GM12878 (cell line): ENCODE measurements around the gene TBPL2. TPM values are rescaled to one million over a fixed set of nuclear protein-coding genes. Genes with fewer than 3 reads are reported as not detected.

Experiments
- ATAC-seq: fragments of 200-7000 bp; cut with Tn5 transposase; 3 replicates; pipeline ENCODE4 v1.9.1; 2020; ENCODE audit warnings: mild to moderate bottlenecking, moderate library complexity
- BruUV-seq: library from RNA; stranded (reverse); fragments of 400-500 nt; replicated peaks from 2 replicates; lab custom pipeline; 2021; lab: Mats Ljungman, UMichigan
- CTCF ChIA-PET: fragments of 300-600 bp; sonication (Branson Sonifier 250); formaldehyde crosslinking; extraction: SDS; loops from one replicate; lab custom pipeline; 2021; ENCODE audit warnings: inconsistent platforms; lab: Yijun Ruan, JAX
- POLR2A ChIA-PET: fragments of 350-600 bp; formaldehyde crosslinking; extraction: SDS; loops from one replicate; lab custom pipeline; 2021; ENCODE audit warnings: inconsistent platforms; lab: Charles Lee
- RAD21 ChIA-PET: fragments of 300-600 bp; sonication (Branson Sonifier 250); formaldehyde crosslinking; loops from one replicate; lab custom pipeline; 2023; ENCODE audit warnings: antibody characterized with exemption; ENCODE audit not compliant: unreplicated experiment; lab: Charles Lee
- SMC1A ChIA-PET: fragments of 300-600 bp; sonication (Branson Sonifier 250); formaldehyde crosslinking; loops from one replicate; lab custom pipeline; 2023; ENCODE audit not compliant: unreplicated experiment, uncharacterized antibody; lab: Charles Lee
- DNase-seq: peaks from one replicate; pipeline ENCODE4 v3.0.0-alpha.2; 2011; ENCODE audit warnings: low read depth, low spot score
- FAIRE-seq: peaks from 3 replicates; lab custom pipeline; 2011; peaks lifted over from hg19 to GRCh38; lab: Jason Lieb, UNC
- H2AFZ ChIP-seq: 2 replicates; pipeline ENCODE4 v1.6.0; 2011; ENCODE audit warnings: low read depth, low read length, control low read depth; ENCODE audit not compliant: control insufficient read depth
- H3K27ac ChIP-seq: 2 replicates; pipeline ENCODE4 v1.5.1; 2011; ENCODE audit warnings: control low read depth; ENCODE audit not compliant: control insufficient read depth, insufficient read depth
- H3K27me3 ChIP-seq, 2 experiments: replicated peaks in 1 of 2; 2 replicates each; pipeline versions ENCODE4 v1.6.0 to v1.6.1; 2011; ENCODE audit warnings: low read length in 1 of 2; ENCODE audit not compliant: control insufficient read depth in 2 of 2, insufficient read depth in 2 of 2
- H3K36me3 ChIP-seq, 2 experiments: 2 replicates each; pipeline ENCODE4 v1.5.1; 2011; ENCODE audit warnings: low read length in 1 of 2; ENCODE audit not compliant: control insufficient read depth in 2 of 2, insufficient read depth in 2 of 2
- H3K4me1 ChIP-seq: 2 replicates; pipeline ENCODE4 v1.6.1; 2011; ENCODE audit warnings: mild to moderate bottlenecking, low read length, moderate library complexity, mixed read lengths; ENCODE audit not compliant: control insufficient read depth, insufficient read depth
- H3K4me2 ChIP-seq: 2 replicates; pipeline ENCODE4 v1.6.0; 2011; ENCODE audit warnings: control low read depth; ENCODE audit not compliant: control insufficient read depth, insufficient read depth
- H3K4me3 ChIP-seq: fragments of 200-600 bp; sonication (generic); 2 replicates; pipeline ENCODE4 v1.5.1; 2016
- H3K79me2 ChIP-seq: 2 replicates; pipeline ENCODE4 v1.6.0; 2011; ENCODE audit warnings: low read length; ENCODE audit not compliant: control insufficient read depth, insufficient read depth
- H3K9ac ChIP-seq: 2 replicates; pipeline ENCODE4 v1.8.0; 2011; ENCODE audit warnings: low read length, control low read depth, mixed read lengths; ENCODE audit not compliant: control insufficient read depth, insufficient read depth
- H3K9me3 ChIP-seq: replicated peaks from 3 replicates; pipeline ENCODE4 v1.5.1; 2011; ENCODE audit warnings: mild to moderate bottlenecking, low read length; ENCODE audit not compliant: control insufficient read depth, insufficient read depth
- H4K20me1 ChIP-seq: 2 replicates; pipeline ENCODE4 v1.6.0; 2011; ENCODE audit not compliant: control insufficient read depth, insufficient read depth
- BHLHE40 ChIP-seq, 2 experiments: fragments of 450-650 bp in 1 of 2; IDR thresholded peaks; 2 replicates each; pipeline ENCODE4 v1.6.1; 2011 to 2017; ENCODE audit warnings: low read depth in 2 of 2, borderline replicate concordance in 1 of 2, improper control_type of control experiment in 1 of 2, low read length in 1 of 2, mild to moderate bottlenecking in 1 of 2
- BMI1 ChIP-seq: fragments of 450-650 bp; IDR thresholded peaks from 2 replicates; pipeline ENCODE4 v1.6.1; 2016; ENCODE audit warnings: mild to moderate bottlenecking, moderate library complexity, borderline replicate concordance
- HDGF ChIP-seq: fragments of 450-650 bp; IDR thresholded peaks from 2 replicates; pipeline ENCODE4 v1.6.1; 2016; ENCODE audit warnings: antibody characterized with exemption
- MEF2B ChIP-seq: fragments of 450-650 bp; IDR thresholded peaks from 2 replicates; pipeline ENCODE4 v1.6.1; 2018; ENCODE audit warnings: mild to moderate bottlenecking, moderate library complexity; ENCODE audit not compliant: partially characterized antibody, poor library complexity, severe bottlenecking
- MYB ChIP-seq: fragments of 150-350 bp; IDR thresholded peaks from 2 replicates; pipeline ENCODE4 v1.6.1; 2014; ENCODE audit warnings: mild to moderate bottlenecking, low read depth, low read length, borderline replicate concordance
- NFXL1 ChIP-seq: fragments of 450-650 bp; IDR thresholded peaks from 2 replicates; pipeline ENCODE4 v1.6.1; 2017; ENCODE audit warnings: antibody characterized with exemption, mild to moderate bottlenecking, borderline replicate concordance
- NR2C1 ChIP-seq: fragments of 450-650 bp; IDR thresholded peaks from 2 replicates; pipeline ENCODE4 v1.6.1; 2017; ENCODE audit warnings: antibody characterized with exemption, mild to moderate bottlenecking, moderate library complexity
- RELA ChIP-seq: fragments of 450-650 bp; IDR thresholded peaks from 2 replicates; pipeline ENCODE4 v1.8.0; 2014; ENCODE audit warnings: borderline replicate concordance; ENCODE audit not compliant: partially characterized antibody
- RFX5 ChIP-seq: IDR thresholded peaks from 2 replicates; pipeline ENCODE4 v1.6.1; 2011; ENCODE audit warnings: low read depth, low read length, improper control_type of control experiment
- SMC3 ChIP-seq: IDR thresholded peaks from 2 replicates; pipeline ENCODE4 v1.6.1; 2011; ENCODE audit warnings: low read length, improper control_type of control experiment, borderline replicate concordance
- SREBF1 ChIP-seq: IDR thresholded peaks from 2 replicates; pipeline ENCODE4 v1.6.1; 2012; ENCODE audit warnings: mild to moderate bottlenecking, low read length
- SRF ChIP-seq, 2 experiments: IDR thresholded peaks; 2 replicates each; pipeline ENCODE4 v1.6.1; 2011; ENCODE audit warnings: low read depth in 2 of 2, low read length in 2 of 2, mild to moderate bottlenecking in 1 of 2, moderate library complexity in 1 of 2
- YBX1 ChIP-seq: fragments of 450-650 bp; IDR thresholded peaks from 2 replicates; pipeline ENCODE4 v1.6.1; 2016; ENCODE audit warnings: antibody characterized with exemption
- ZBED1 ChIP-seq: IDR thresholded peaks from 2 replicates; pipeline ENCODE4 v1.6.1; 2016; ENCODE audit warnings: borderline replicate concordance
- ZNF274 ChIP-seq: IDR thresholded peaks from one replicate; pipeline ENCODE4 v1.8.0; 2011; ENCODE audit not compliant: insufficient read length, insufficient read depth
- WGBS: methylation state at CpG from one replicate; pipeline ENCODE4 v1.1.6; 2016; ENCODE audit warnings: low lambda C conversion rate; ENCODE audit not compliant: insufficient replicate concordance, insufficient coverage; ENCODE audit errors: missing lambda C conversion rate; 5-methylcytosine and 5-hydroxymethylcytosine counted together
- in situ Hi-C: fragments of 300-500 bp; cut with MboI; formaldehyde crosslinking; loops from 9 replicates; pipeline ENCODE4 v1.14.3; 2018; ENCODE audit warnings: mixed read lengths
- intact Hi-C: fragments of 100-400 bp; cut with micrococcal nuclease; formaldehyde crosslinking; loops from one replicate; pipeline ENCODE4 v1.14.2; 2022; ENCODE audit not compliant: unreplicated experiment
- polyA plus RNA-seq, 11 experiments: library from polyadenylated mRNA; depleted of rRNA in 4 of 11; unstranded in 6 of 11; stranded (reverse) in 5 of 11; fragments of >200 nt; fragmentation: Nextera tagmentation in 4 of 11; fragmentation: Illumina TruSeq in 1 of 11; extraction: Ambion mirVana in 4 of 11; extraction: Trizol in 1 of 11; gene quantifications; 1 replicate in 1 of 11; 2 replicates in 10 of 11; pipeline versions ENCODE4 v1.2.1 to v1.2.3, GENCODE V29; 2011 to 2016; ENCODE audit warnings: inconsistent platforms in 2 of 11, missing spikeins in 2 of 11, low read depth in 1 of 11
- total RNA-seq, 4 experiments: library from RNA; depleted of rRNA in 3 of 4; stranded (reverse); fragments of >200 nt in 3 of 4; fragmentation: Illumina TruSeq in 1 of 4; extraction: Trizol in 1 of 4; gene quantifications; 2 replicates each; pipeline versions ENCODE4 v1.2.1 to v1.2.3, GENCODE V29; 2013 to 2021
- TF ChIP-seq, protein P1 (sequence below), 3 experiments: IDR thresholded peaks in 2 of 3; conservative IDR thresholded peaks in 1 of 3; 2 replicates each; pipeline ENCODE4 v1.5.1; 2011; ENCODE audit warnings: low read depth in 3 of 3, low read length in 3 of 3, mild to moderate bottlenecking in 3 of 3, control low read depth in 2 of 3, moderate library complexity in 2 of 3, inconsistent platforms in 1 of 3, mixed read lengths in 1 of 3; ENCODE audit not compliant: control insufficient read depth in 2 of 3, insufficient read depth in 1 of 3; ENCODE audit errors: extremely low read depth in 1 of 3

TBPL2 gene
- total and polyA plus RNA-seq, 10 of the 15 experiments (the other 5 are each of a cell fraction or from before 2014, with no cell fraction given), result 0.41 TPM; not detected in 9

DNA sequence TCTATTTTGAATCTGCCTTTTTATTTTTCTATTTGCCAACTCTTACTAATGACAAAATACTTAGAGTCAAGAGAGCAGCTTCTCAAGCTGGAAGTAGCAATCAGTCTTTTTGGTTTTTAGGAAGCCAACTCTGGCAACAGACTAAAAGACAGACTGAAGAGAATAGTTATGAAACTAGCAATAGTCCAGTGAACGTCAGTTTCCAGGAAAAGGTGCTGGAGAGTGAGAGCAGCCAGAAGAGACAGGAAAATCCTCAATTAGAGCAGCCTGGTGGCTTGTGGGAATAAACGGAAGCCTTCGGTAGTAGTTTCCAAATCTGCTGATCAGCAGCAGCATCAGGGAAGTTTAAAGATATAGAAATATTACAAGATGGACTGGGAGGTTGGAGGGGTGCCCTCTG is 55.9 kb downstream of the TBPL2 start:
- H3K9me3 ChIP-seq, result no peaks in the 10 kb centered on the region
- no peak overlapping the region for H3K27ac ChIP-seq
- in situ Hi-C loops, result no loop called here
- SMC1A ChIA-PET, result no interaction called here
- H4K20me1 ChIP-seq, result no peaks in the 10 kb centered on the region
- FAIRE-seq (no peak), ATAC-seq (no peak), DNase-seq (no peak)
- intact Hi-C loops, result no loop called here
- H3K4me1 ChIP-seq, result no peaks in the 10 kb centered on the region
- TF ChIP-seq BMI1 (no peak), HDGF (no peak), NR2C1 (no peak), SMC3 (no peak), BHLHE40 (IDR thresholded peaks at IDR 0.05; ENCODE audit: borderline replicate concordance in 1 of 2, low read depth in 2 of 2, low read length in 1 of 2) (no peak), ZNF274 (no peak)
- 88% methylated on average over 3 of the region's 3 CpGs for WGBS
- BruUV-seq, result no TSS peak
- CTCF ChIA-PET, result no interaction called here
- H3K4me3 ChIP-seq, result no peak overlapping the region
- RAD21 ChIA-PET, result no interaction called here
- H3K27me3 ChIP-seq, result no peaks in the 10 kb centered on the region
- POLR2A ChIA-PET, result no interaction called here
- H3K4me2 ChIP-seq, result no peak overlapping the region
- no peak overlapping the region for H3K9ac ChIP-seq
- no peaks in the 10 kb centered on the region for H3K79me2 ChIP-seq
- peaks cover 3 to 7% of the 10 kb centered on the region in 2 experiments; a peak in 3 of 4 replicates for H3K36me3 ChIP-seq
- no peak overlapping the region for H2AFZ ChIP-seq

DNA sequence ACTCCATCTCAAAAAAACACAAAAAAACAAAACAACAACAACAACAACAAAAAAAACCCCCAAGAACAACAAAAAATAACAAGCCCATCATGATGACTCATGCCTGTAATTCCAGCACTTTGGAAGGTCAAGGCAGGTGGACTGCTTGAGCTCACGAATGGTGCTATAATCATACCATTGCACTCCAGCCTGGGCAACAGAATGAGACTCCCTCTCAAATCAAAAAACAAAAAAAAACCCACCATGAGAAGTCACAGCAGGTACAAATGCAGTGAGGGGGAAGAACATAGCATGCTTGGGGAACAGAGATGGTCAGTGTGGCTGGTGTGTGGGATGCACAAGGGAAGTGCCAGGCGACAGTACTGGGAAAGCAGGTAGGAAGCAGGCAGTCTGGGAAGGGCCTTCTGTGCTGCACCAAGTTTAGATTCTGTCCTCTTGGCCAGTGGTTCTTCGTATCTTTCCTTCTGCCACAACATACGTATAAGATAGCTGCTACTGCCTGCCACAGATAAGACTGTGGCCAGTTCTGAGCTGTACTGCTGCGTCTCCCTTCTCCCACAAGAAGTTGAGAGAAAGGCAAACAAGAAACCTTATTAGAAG is 56.8 kb downstream of the TBPL2 start:
- ATAC-seq, result no peak
- TF ChIP-seq ZBED1, result no peak
- no peak for TF ChIP-seq NR2C1
- TF ChIP-seq RFX5, result no peak
- TF ChIP-seq RELA, result no peak
- TF ChIP-seq, protein P1, sequence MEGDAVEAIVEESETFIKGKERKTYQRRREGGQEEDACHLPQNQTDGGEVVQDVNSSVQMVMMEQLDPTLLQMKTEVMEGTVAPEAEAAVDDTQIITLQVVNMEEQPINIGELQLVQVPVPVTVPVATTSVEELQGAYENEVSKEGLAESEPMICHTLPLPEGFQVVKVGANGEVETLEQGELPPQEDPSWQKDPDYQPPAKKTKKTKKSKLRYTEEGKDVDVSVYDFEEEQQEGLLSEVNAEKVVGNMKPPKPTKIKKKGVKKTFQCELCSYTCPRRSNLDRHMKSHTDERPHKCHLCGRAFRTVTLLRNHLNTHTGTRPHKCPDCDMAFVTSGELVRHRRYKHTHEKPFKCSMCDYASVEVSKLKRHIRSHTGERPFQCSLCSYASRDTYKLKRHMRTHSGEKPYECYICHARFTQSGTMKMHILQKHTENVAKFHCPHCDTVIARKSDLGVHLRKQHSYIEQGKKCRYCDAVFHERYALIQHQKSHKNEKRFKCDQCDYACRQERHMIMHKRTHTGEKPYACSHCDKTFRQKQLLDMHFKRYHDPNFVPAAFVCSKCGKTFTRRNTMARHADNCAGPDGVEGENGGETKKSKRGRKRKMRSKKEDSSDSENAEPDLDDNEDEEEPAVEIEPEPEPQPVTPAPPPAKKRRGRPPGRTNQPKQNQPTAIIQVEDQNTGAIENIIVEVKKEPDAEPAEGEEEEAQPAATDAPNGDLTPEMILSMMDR (IDR thresholded peaks at IDR 0.05 in 2 of 3, conservative IDR thresholded peaks at IDR 0.05 in 1 of 3; ENCODE audit: control insufficient read depth in 2 of 3, extremely low read depth in 1 of 3, insufficient read depth in 1 of 3, low read depth in 3 of 3, low read length in 3 of 3), result no peak
- no peak for TF ChIP-seq NFXL1
- no peak for TF ChIP-seq MEF2B
- no peak for TF ChIP-seq MYB
- no peak for TF ChIP-seq SRF (IDR thresholded peaks at IDR 0.05; ENCODE audit: low read depth in 2 of 2, low read length in 2 of 2)
- no peak for TF ChIP-seq SREBF1
- TF ChIP-seq YBX1, result no peak

More for the DNA sequence above, 56.8 kb downstream of the TBPL2 start:
- 92% methylated on average over 5 of the region's 5 CpGs for WGBS
- no peaks in the 10 kb centered on the region for H3K79me2 ChIP-seq
- H3K4me3 ChIP-seq, result no peak overlapping the region
- ChIA-PET CTCF (interaction anchor here (0.9 to 1.5 kb wide), 2 partner anchors 11 to 38 kb away, joined by 3 to 4 read pairs; no protein-coding TSS in a partner anchor), RAD21 (no interaction called here), SMC1A (no interaction called here), POLR2A (no interaction called here)
- DNase-seq, result no peak
- BruUV-seq, result no TSS peak
- H3K27ac ChIP-seq, result no peak overlapping the region
- no peaks in the 10 kb centered on the region for H4K20me1 ChIP-seq
- peaks cover 3 to 4% of the 10 kb centered on the region in 2 experiments for H3K36me3 ChIP-seq
- in situ Hi-C loops (no loop called here), intact Hi-C loops (no loop called here)
- no peaks in the 10 kb centered on the region for H3K4me1 ChIP-seq
- H3K9ac ChIP-seq, result no peak overlapping the region
- H3K4me2 ChIP-seq, result no peak overlapping the region
- no peaks in the 10 kb centered on the region for H3K27me3 ChIP-seq
- H3K9me3 ChIP-seq, result no peaks in the 10 kb centered on the region
- H2AFZ ChIP-seq, result no peak overlapping the region
- no peak for FAIRE-seq
